ENCODE data around the gene FAM168B.
A peak's percentile ranks its signal among the peaks of the same experiment; 100 is the strongest.
"Not testable (repeated sequence)": the region's sequence is repeated elsewhere in the genome, so short reads cannot be mapped to it uniquely, and the experiment has no call there.

Gene FAM168B

GRCh38 chr2:131077182-131077846, 15.9 kb downstream of the FAM168B start:
- Histone ChIP-seq H3K27ac (no peak overlapping the region), H3K4me3 (ENCODE audit: low read depth, low read length) (no peak overlapping the region), H3K27me3 (replicated peaks) (no peaks in the 10 kb centered on the region), H3K36me3 (replicated peaks) (peaks cover 61% of the 10 kb centered on the region)
- TF ChIP-seq CTCF (IDR thresholded peaks at IDR 0.05; ENCODE audit: low read depth, low read length, missing control alignments), result no peak
- in situ Hi-C loops (cut with HindIII; ENCODE audit: low pct_ligation_motif_present, low sequenced_read_pairs), result no loop called here
- no peak for DNase-seq

GRCh38 chr2:131076707-131077106, 16.6 kb downstream of the FAM168B start:
- H3K27me3 ChIP-seq (replicated peaks), result no peaks in the 10 kb centered on the region
- no peak for TF ChIP-seq CTCF (IDR thresholded peaks at IDR 0.05; ENCODE audit: low read depth, low read length, missing control alignments)
- DNase-seq, result peak; percentile 16
- in situ Hi-C loops (cut with HindIII; ENCODE audit: low pct_ligation_motif_present, low sequenced_read_pairs), result no loop called here
- H3K27ac ChIP-seq, result no peak overlapping the region
- no peak overlapping the region for H3K4me3 ChIP-seq (ENCODE audit: low read depth, low read length)
- H3K36me3 ChIP-seq (replicated peaks), result peaks cover 60% of the 10 kb centered on the region

GRCh38 chr2:131075578-131075977, 17.7 kb downstream of the FAM168B start:
- H3K27me3 ChIP-seq (replicated peaks); H3K4me3 ChIP-seq (ENCODE audit: low read depth, low read length); in situ Hi-C loops (cut with HindIII; ENCODE audit: low pct_ligation_motif_present, low sequenced_read_pairs); H3K27ac ChIP-seq; DNase-seq: not testable (repeated sequence)
- peaks cover 52% of the 10 kb centered on the region for H3K36me3 ChIP-seq (replicated peaks)

GRCh38 chr2:131068172-131068571, 25.1 kb downstream of the FAM168B start:
- H3K27me3 ChIP-seq (replicated peaks); in situ Hi-C loops (cut with HindIII; ENCODE audit: low pct_ligation_motif_present, low sequenced_read_pairs); H3K4me3 ChIP-seq (ENCODE audit: low read depth, low read length); DNase-seq; H3K27ac ChIP-seq: not testable (repeated sequence)
- H3K36me3 ChIP-seq (replicated peaks), result peaks cover 32% of the 10 kb centered on the region

- peaks cover 31% of the 10 kb centered on the region for H3K36me3 ChIP-seq (replicated peaks)
- TF ChIP-seq CTCF (IDR thresholded peaks at IDR 0.05; ENCODE audit: low read depth, low read length, missing control alignments), result no peak
- no peak overlapping the region for H3K4me3 ChIP-seq (ENCODE audit: low read depth, low read length)
- DNase-seq, result no peak
- H3K27me3 ChIP-seq (replicated peaks), result no peaks in the 10 kb centered on the region
- no peak overlapping the region for H3K27ac ChIP-seq
- in situ Hi-C loops (cut with HindIII; ENCODE audit: low pct_ligation_motif_present, low sequenced_read_pairs), result no loop called here
Measured at GRCh38 chr2:131067465-131068125, 25.7 kb downstream of the FAM168B start.

GRCh38 chr2:131064589-131065512, 28.4 kb downstream of the FAM168B start:
- Histone ChIP-seq H3K4me3 (ENCODE audit: low read depth, low read length) (no peak overlapping the region), H3K27me3 (replicated peaks) (no peaks in the 10 kb centered on the region), H3K36me3 (replicated peaks) (peaks cover 22% of the 10 kb centered on the region), H3K27ac (no peak overlapping the region)
- no peak for TF ChIP-seq CTCF (IDR thresholded peaks at IDR 0.05; ENCODE audit: low read depth, low read length, missing control alignments)
- no peak for DNase-seq
- in situ Hi-C loops (cut with HindIII; ENCODE audit: low pct_ligation_motif_present, low sequenced_read_pairs), result no loop called here
